ENCODE data around the gene RTP2. TPM values are rescaled to one million over a fixed set of nuclear protein-coding genes. Genes with fewer than 3 reads are reported as not detected.
A peak's percentile ranks its signal among the peaks of the same experiment; 100 is the strongest.

RTP2 gene
- total RNA-seq, 2 experiments from 2014 or later = not detected

DNA sequence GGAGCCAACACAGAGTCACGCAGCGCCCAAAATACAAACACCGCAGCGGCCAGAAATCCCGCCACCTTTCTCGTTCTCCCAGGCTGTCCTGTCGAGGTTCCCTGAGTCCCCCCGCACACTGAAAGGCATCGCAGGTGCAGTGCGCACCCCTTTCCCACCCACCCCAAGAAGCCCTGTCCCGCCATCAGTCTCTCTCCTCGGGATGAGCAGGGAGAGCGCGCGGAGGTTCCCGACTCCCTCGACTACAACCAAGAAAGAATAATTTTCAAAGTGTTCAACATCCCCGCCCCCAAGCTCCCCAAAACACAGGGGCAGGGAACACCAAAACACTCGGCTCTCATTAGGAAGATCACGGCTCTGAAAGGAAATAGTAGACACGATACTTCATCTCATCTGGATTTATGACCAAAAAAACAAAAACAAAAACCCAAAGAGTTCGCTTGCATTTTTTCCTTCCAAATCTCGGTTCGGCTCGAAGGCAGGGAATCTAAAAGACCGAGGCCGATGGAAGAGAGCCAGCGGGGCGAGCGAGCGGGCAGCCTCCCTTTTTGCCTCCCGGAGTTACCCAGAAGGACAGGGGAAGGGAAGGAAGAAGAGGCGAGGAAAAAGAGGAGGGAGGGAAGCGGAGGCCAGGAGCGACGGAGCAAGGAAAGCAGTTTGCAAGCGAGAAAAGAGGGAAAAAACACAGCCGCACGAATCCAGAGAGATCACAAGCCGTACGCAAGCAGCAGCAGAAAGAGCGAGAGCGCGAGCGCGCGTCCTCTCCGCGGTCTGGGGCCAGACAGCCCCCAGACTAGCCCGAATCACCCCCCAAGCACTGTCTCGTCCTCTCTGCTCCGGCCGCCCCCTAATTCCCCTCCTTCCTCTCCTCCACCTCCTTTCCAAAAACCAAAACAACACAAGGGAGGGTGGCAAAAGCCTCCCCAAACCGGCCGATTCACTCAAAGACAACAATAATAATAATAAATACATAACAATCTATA, 42.1 kb upstream of the RTP2 start:
- intact Hi-C loops (cut with DNase I, micrococcal nuclease) = loop anchor here (2.0 to 10.0 kb wide), 10 partner anchors 173 to 1583 kb away; no protein-coding TSS in a partner anchor
- Histone ChIP-seq H3K9me3 (ENCODE audit: control insufficient read depth in 1 of 2, insufficient read depth in 1 of 2, low read length in 2 of 2) (no peaks in the 10 kb centered on the region), H3K36me3 (ENCODE audit: insufficient read depth, low read length) (no peaks in the 10 kb centered on the region), H3K27me3 (ENCODE audit: control insufficient read depth in 1 of 2, insufficient read depth in 2 of 2, low read length in 2 of 2) (no peaks in the 10 kb centered on the region), H3K4me1 (ENCODE audit: insufficient read depth, low read length) (peaks cover 53% of the 10 kb centered on the region), H3K27ac (ENCODE audit: low read depth in 1 of 2, low read length in 2 of 2) (peak overlapping the region; percentile 95 to 99), H3K4me3 (ENCODE audit: low read length) (peak overlapping the region; percentile 96)
- Mint-ChIP-seq H3K36me3 (ENCODE audit: low read depth) (peaks cover 34% of the 10 kb centered on the region), H3K9me3 (no peaks in the 10 kb centered on the region), H3K4me3 (peak overlapping the region; percentile 100), H3K4me1 (ENCODE audit: low read depth) (peaks cover 84% of the 10 kb centered on the region), H3K27me3 (no peaks in the 10 kb centered on the region), H3K27ac (peak overlapping the region; percentile 99)
- ChIA-PET POLR2A (interaction anchor here (0.6 to 3.2 kb wide), 29 partner anchors 8 to 1914 kb away, joined by 3 to 28 read pairs (median 4); partner anchors contain the start of genes DNAJB11, EIF4A2, LPP and TRA2B), CTCF (interaction anchor here (1.1 kb wide), 1 partner anchor 231 kb away, joined by 3 read pairs; no protein-coding TSS in a partner anchor)
- ATAC-seq (ENCODE audit: poor library complexity) (no peak), DNase-seq (peak in 12 of 14 experiments; percentile 32 to 80 (median 58))
- TF ChIP-seq, protein P1, sequence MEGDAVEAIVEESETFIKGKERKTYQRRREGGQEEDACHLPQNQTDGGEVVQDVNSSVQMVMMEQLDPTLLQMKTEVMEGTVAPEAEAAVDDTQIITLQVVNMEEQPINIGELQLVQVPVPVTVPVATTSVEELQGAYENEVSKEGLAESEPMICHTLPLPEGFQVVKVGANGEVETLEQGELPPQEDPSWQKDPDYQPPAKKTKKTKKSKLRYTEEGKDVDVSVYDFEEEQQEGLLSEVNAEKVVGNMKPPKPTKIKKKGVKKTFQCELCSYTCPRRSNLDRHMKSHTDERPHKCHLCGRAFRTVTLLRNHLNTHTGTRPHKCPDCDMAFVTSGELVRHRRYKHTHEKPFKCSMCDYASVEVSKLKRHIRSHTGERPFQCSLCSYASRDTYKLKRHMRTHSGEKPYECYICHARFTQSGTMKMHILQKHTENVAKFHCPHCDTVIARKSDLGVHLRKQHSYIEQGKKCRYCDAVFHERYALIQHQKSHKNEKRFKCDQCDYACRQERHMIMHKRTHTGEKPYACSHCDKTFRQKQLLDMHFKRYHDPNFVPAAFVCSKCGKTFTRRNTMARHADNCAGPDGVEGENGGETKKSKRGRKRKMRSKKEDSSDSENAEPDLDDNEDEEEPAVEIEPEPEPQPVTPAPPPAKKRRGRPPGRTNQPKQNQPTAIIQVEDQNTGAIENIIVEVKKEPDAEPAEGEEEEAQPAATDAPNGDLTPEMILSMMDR (IDR thresholded peaks at IDR 0.05) = no peak

DNA sequence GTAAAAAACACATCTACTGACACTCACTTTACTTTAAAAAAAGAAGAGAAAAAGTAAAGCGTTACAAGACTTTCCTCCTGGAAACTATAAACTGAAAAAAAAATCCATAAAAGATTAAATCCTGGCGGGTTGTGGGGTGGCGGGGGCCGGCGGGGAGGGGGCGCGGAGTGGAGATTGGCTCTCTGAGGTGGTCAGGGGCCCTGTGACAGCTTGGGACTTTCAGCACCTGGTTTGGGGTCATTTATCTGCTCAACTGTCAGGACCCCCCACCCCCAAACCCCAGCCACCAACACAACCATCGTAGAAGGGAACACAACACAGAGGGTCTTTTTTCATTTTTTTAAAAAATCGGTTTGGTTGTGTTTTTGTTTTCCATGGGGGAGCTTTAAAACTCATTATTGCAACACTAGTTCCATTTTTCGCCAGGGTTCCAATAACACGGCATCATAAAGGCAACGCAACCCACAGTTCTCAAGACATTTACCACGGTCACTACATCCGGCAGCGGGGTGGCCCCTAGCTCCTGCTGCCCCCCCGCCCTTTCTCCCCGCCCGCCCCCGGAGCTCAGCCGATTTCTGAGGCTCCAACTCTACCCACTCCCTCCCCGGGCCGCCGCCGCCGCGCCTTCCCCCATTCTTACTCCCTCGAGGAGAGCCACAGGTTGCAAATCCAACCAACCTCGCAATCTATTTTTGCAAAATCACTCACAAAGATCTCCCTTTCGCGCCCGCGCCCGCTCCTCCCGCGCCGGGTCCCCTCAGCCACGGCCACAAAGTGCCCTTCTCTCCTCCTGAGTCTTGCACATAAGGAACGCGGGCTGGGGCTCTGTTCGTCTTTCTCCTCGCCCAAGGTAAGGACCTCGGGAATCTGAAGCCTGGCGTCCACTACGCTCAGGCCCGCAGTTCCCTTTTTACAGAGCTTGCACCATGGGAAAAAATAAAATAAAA, 41.1 kb upstream of the RTP2 start:
- Histone ChIP-seq H3K27me3 (ENCODE audit: control insufficient read depth in 1 of 2, insufficient read depth in 2 of 2, low read length in 2 of 2) (no peaks in the 10 kb centered on the region), H3K4me3 (ENCODE audit: low read length) (peak overlapping the region; percentile 96), H3K27ac (ENCODE audit: low read depth in 1 of 2, low read length in 2 of 2) (peak overlapping the region; percentile 95 to 99), H3K4me1 (ENCODE audit: insufficient read depth, low read length) (peaks cover 58% of the 10 kb centered on the region), H3K36me3 (ENCODE audit: insufficient read depth, low read length) (no peaks in the 10 kb centered on the region), H3K9me3 (ENCODE audit: control insufficient read depth in 1 of 2, insufficient read depth in 1 of 2, low read length in 2 of 2) (no peaks in the 10 kb centered on the region)
- intact Hi-C loops (cut with DNase I, micrococcal nuclease) = loop anchor here (2.0 to 10.0 kb wide), 11 partner anchors 175 to 1584 kb away; no protein-coding TSS in a partner anchor
- ChIA-PET POLR2A (interaction anchor here (1.1 to 2.5 kb wide), 12 partner anchors 231 to 1389 kb away, joined by 3 to 17 read pairs (median 4); no protein-coding TSS in a partner anchor), CTCF (interaction anchor here (1.0 to 1.8 kb wide), 2 partner anchors 234 to 1005 kb away, joined by 3 to 9 read pairs; no protein-coding TSS in a partner anchor)
- Mint-ChIP-seq H3K4me1 (ENCODE audit: low read depth) (peaks cover 84% of the 10 kb centered on the region), H3K27ac (peak overlapping the region; percentile 99), H3K4me3 (peak overlapping the region; percentile 100), H3K27me3 (no peaks in the 10 kb centered on the region), H3K9me3 (no peaks in the 10 kb centered on the region), H3K36me3 (ENCODE audit: low read depth) (peaks cover 42% of the 10 kb centered on the region)
- peak in 13 of 14 experiments; percentile 24 to 66 (median 49) for DNase-seq
- ATAC-seq (ENCODE audit: poor library complexity) = no peak
- TF ChIP-seq, protein P1 (IDR thresholded peaks at IDR 0.05) = no peak

All from CD4-positive, alpha-beta T cell (primary cell).